WTC11 (cell line): ENCODE measurements around the gene ZNF41. TPM values are rescaled to one million over a fixed set of nuclear protein-coding genes. Genes with fewer than 3 reads are reported as not detected.

Experiments
- ATAC-seq: fragments of 200-7000 bp; cut with Tn5 transposase; 2 replicates; pipeline ENCODE4 v1.10.0; 2021; ENCODE audit warnings: mild to moderate bottlenecking, moderate library complexity
- CTCF ChIA-PET: fragments of 300-600 bp; sonication (Branson Sonifier 250); formaldehyde crosslinking; loops from one replicate; lab custom pipeline; 2021; ENCODE audit warnings: antibody characterized with exemption; lab: Charles Lee
- POLR2A ChIA-PET: fragments of 350-600 bp; sonication (Branson Sonifier 250); formaldehyde crosslinking; loops from one replicate; lab custom pipeline; 2021; ENCODE audit warnings: antibody characterized with exemption; lab: Charles Lee
- DNase-seq: peaks from one replicate; pipeline ENCODE4 v3.0.0; 2021; ENCODE audit warnings: low spot score
- H3K27ac Mint-ChIP-seq: 2 replicates; pipeline ENCODE4 v1.8.0; 2021; ENCODE audit warnings: mixed read lengths
- H3K27me3 Mint-ChIP-seq: 2 replicates; pipeline ENCODE4 v1.8.0; 2021; ENCODE audit warnings: low read depth, mild to moderate bottlenecking, moderate library complexity, mixed read lengths
- H3K36me3 Mint-ChIP-seq: 2 replicates; pipeline ENCODE4 v1.8.0; 2021; ENCODE audit warnings: mixed read lengths
- H3K4me1 Mint-ChIP-seq: 2 replicates; pipeline ENCODE4 v1.8.0; 2022; ENCODE audit warnings: mixed read lengths
- H3K4me3 Mint-ChIP-seq: 2 replicates; pipeline ENCODE4 v1.8.0; 2021; ENCODE audit warnings: mild to moderate bottlenecking, moderate library complexity, mixed read lengths
- H3K9me3 Mint-ChIP-seq: 2 replicates; pipeline ENCODE4 v1.8.0; 2021; ENCODE audit warnings: mixed read lengths
- CBFB ChIP-seq: sonication (generic); formaldehyde crosslinking; IDR thresholded peaks from 2 replicates; pipeline ENCODE4 v1.8.1; 2022; ENCODE audit warnings: mild to moderate bottlenecking, low read depth, missing genetic modification reagents
- ELF4 ChIP-seq: sonication (generic); formaldehyde crosslinking; IDR thresholded peaks from 2 replicates; pipeline ENCODE4 v1.8.1; 2022; ENCODE audit warnings: low read depth, mild to moderate bottlenecking, moderate library complexity, missing genetic modification reagents
- GRHL2 ChIP-seq: fragments of 250-450 bp; sonication (Bioruptor Pico); IDR thresholded peaks from 2 replicates; pipeline ENCODE4 v1.8.0; 2022; ENCODE audit warnings: mild to moderate bottlenecking, moderate library complexity; ENCODE audit not compliant: insufficient replicate concordance, severe bottlenecking
- IRF2 ChIP-seq: sonication (generic); formaldehyde crosslinking; IDR thresholded peaks from 2 replicates; pipeline ENCODE4 v1.8.0; 2022; ENCODE audit warnings: low read depth, missing genetic modification reagents, borderline replicate concordance
- MXD4 ChIP-seq: fragments of 250-450 bp; sonication (Bioruptor Pico); IDR thresholded peaks from 2 replicates; pipeline ENCODE4 v1.8.0; 2021; ENCODE audit warnings: mild to moderate bottlenecking, moderate library complexity, borderline replicate concordance
- RELA ChIP-seq: sonication (generic); formaldehyde crosslinking; IDR thresholded peaks from 2 replicates; pipeline ENCODE4 v1.8.1; 2022; ENCODE audit warnings: missing genetic modification reagents, mild to moderate bottlenecking, borderline replicate concordance
- SMAD3 ChIP-seq: sonication (generic); formaldehyde crosslinking; IDR thresholded peaks from 2 replicates; pipeline ENCODE4 v1.8.0; 2022; ENCODE audit warnings: missing genetic modification reagents, mild to moderate bottlenecking, borderline replicate concordance
- STAT6 ChIP-seq: sonication (generic); formaldehyde crosslinking; conservative IDR thresholded peaks from 2 replicates; pipeline ENCODE4 v1.8.1; 2023; ENCODE audit warnings: mild to moderate bottlenecking, low read depth, missing genetic modification reagents, moderate library complexity
- TEAD1 ChIP-seq: sonication (generic); formaldehyde crosslinking; IDR thresholded peaks from 2 replicates; pipeline ENCODE4 v1.8.0; 2022; ENCODE audit warnings: mild to moderate bottlenecking, missing genetic modification reagents
- TEAD4 ChIP-seq: sonication (generic); formaldehyde crosslinking; IDR thresholded peaks from 2 replicates; pipeline ENCODE4 v1.8.0; 2022; ENCODE audit warnings: mild to moderate bottlenecking, missing genetic modification reagents
- USF1 ChIP-seq: sonication (generic); formaldehyde crosslinking; IDR thresholded peaks from 2 replicates; pipeline ENCODE4 v1.8.0; 2022; ENCODE audit warnings: mild to moderate bottlenecking, missing genetic modification reagents
- ZNF232 ChIP-seq: sonication (generic); formaldehyde crosslinking; IDR thresholded peaks from 2 replicates; pipeline ENCODE4 v1.8.0; 2022; ENCODE audit warnings: mild to moderate bottlenecking, missing genetic modification reagents
- ZNF416 ChIP-seq: fragments of 250-450 bp; sonication (Bioruptor Pico); IDR thresholded peaks from 2 replicates; pipeline ENCODE4 v1.9.0; 2021; ENCODE audit warnings: mild to moderate bottlenecking, inconsistent platforms
- ZNF423 ChIP-seq: fragments of 250-450 bp; sonication (Bioruptor Pico); IDR thresholded peaks from 2 replicates; pipeline ENCODE4 v2.1.2; 2022; ENCODE audit warnings: mild to moderate bottlenecking, moderate library complexity
- ZNF425 ChIP-seq: fragments of 250-450 bp; sonication (Bioruptor Pico); conservative IDR thresholded peaks from 2 replicates; pipeline ENCODE4 v1.9.0; 2021; ENCODE audit warnings: mild to moderate bottlenecking
- ZNF671 ChIP-seq: fragments of 250-450 bp; sonication (Bioruptor Pico); IDR thresholded peaks from 2 replicates; pipeline ENCODE4 v1.8.0; 2021; ENCODE audit warnings: mild to moderate bottlenecking
- total RNA-seq: library from RNA; stranded (reverse); gene quantifications from 3 replicates; pipeline ENCODE4 v1.2.3, GENCODE V29; 2021
- TF ChIP-seq, protein P1 (sequence below): sonication (generic); formaldehyde crosslinking; IDR thresholded peaks from 2 replicates; pipeline ENCODE4 v1.8.1; 2023; ENCODE audit warnings: mild to moderate bottlenecking, missing genetic modification reagents
- TF ChIP-seq, protein P2 (sequence below): sonication (generic); formaldehyde crosslinking; IDR thresholded peaks from 2 replicates; pipeline ENCODE4 v1.8.0; 2022; ENCODE audit warnings: mild to moderate bottlenecking, missing genetic modification reagents
- TF ChIP-seq, protein P3 (sequence below): sonication (generic); formaldehyde crosslinking; IDR thresholded peaks from 2 replicates; pipeline ENCODE4 v1.8.1; 2022; ENCODE audit warnings: missing genetic modification reagents, borderline replicate concordance
- TF ChIP-seq, protein P4 (sequence below): sonication (generic); formaldehyde crosslinking; IDR thresholded peaks from 2 replicates; pipeline ENCODE4 v1.8.0; 2022; ENCODE audit warnings: mild to moderate bottlenecking, missing genetic modification reagents
- TF ChIP-seq, protein P5 (sequence below): sonication (generic); formaldehyde crosslinking; IDR thresholded peaks from 2 replicates; pipeline ENCODE4 v1.8.1; 2022; ENCODE audit warnings: low read depth, missing genetic modification reagents, borderline replicate concordance
- TF ChIP-seq, protein P6 (sequence below): sonication (generic); formaldehyde crosslinking; IDR thresholded peaks from 2 replicates; pipeline ENCODE4 v1.8.0; 2022; ENCODE audit warnings: mild to moderate bottlenecking, missing genetic modification reagents

ZNF41 gene
- total RNA-seq, 1 experiment from 2014 or later: 4.9 TPM

- ATAC-seq (no peak), DNase-seq (no peak)
- Mint-ChIP-seq H3K4me3 (no peak overlapping the region), H3K36me3 (peaks cover 4% of the 10 kb centered on the region), H3K27me3 (no peaks in the 10 kb centered on the region), H3K27ac (no peak overlapping the region), H3K9me3 (no peaks in the 10 kb centered on the region), H3K4me1 (0 out of 2 replicates have a peak, but pooled peaks cover 7% of the 10 kb centered on the region)
- POLR2A ChIA-PET: no interaction called here
- TF ChIP-seq ZNF423 (CRISPR knock-in tag) (no peak), ELF4 (CRISPR knock-in tag) (no peak), SMAD3 (no peak), TEAD4 (CRISPR knock-in tag) (no peak), ZNF232 (CRISPR knock-in tag) (no peak), ZNF671 (CRISPR knock-in tag) (no peak), CBFB (CRISPR knock-in tag) (no peak), ZNF425 (CRISPR knock-in tag) (no peak), IRF2 (CRISPR knock-in tag) (no peak), STAT6 (CRISPR knock-in tag) (no peak)
- TF ChIP-seq, protein P1, sequence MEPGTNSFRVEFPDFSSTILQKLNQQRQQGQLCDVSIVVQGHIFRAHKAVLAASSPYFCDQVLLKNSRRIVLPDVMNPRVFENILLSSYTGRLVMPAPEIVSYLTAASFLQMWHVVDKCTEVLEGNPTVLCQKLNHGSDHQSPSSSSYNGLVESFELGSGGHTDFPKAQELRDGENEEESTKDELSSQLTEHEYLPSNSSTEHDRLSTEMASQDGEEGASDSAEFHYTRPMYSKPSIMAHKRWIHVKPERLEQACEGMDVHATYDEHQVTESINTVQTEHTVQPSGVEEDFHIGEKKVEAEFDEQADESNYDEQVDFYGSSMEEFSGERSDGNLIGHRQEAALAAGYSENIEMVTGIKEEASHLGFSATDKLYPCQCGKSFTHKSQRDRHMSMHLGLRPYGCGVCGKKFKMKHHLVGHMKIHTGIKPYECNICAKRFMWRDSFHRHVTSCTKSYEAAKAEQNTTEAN (CRISPR knock-in tag): no peak
- TF ChIP-seq, protein P2, sequence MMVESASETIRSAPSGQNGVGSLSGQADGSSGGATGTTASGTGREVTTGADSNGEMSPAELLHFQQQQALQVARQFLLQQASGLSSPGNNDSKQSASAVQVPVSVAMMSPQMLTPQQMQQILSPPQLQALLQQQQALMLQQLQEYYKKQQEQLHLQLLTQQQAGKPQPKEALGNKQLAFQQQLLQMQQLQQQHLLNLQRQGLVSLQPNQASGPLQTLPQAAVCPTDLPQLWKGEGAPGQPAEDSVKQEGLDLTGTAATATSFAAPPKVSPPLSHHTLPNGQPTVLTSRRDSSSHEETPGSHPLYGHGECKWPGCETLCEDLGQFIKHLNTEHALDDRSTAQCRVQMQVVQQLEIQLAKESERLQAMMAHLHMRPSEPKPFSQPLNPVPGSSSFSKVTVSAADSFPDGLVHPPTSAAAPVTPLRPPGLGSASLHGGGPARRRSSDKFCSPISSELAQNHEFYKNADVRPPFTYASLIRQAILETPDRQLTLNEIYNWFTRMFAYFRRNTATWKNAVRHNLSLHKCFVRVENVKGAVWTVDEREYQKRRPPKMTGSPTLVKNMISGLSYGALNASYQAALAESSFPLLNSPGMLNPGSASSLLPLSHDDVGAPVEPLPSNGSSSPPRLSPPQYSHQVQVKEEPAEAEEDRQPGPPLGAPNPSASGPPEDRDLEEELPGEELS (CRISPR knock-in tag): no peak
- TF ChIP-seq, protein P3, sequence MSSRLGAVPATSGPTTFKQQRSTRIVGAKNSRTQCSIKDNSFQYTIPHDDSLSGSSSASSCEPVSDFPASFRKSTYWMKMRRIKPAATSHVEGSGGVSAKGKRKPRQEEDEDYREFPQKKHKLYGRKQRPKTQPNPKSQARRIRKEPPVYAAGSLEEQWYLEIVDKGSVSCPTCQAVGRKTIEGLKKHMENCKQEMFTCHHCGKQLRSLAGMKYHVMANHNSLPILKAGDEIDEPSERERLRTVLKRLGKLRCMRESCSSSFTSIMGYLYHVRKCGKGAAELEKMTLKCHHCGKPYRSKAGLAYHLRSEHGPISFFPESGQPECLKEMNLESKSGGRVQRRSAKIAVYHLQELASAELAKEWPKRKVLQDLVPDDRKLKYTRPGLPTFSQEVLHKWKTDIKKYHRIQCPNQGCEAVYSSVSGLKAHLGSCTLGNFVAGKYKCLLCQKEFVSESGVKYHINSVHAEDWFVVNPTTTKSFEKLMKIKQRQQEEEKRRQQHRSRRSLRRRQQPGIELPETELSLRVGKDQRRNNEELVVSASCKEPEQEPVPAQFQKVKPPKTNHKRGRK (CRISPR knock-in tag): no peak
- TF ChIP-seq, protein P4, sequence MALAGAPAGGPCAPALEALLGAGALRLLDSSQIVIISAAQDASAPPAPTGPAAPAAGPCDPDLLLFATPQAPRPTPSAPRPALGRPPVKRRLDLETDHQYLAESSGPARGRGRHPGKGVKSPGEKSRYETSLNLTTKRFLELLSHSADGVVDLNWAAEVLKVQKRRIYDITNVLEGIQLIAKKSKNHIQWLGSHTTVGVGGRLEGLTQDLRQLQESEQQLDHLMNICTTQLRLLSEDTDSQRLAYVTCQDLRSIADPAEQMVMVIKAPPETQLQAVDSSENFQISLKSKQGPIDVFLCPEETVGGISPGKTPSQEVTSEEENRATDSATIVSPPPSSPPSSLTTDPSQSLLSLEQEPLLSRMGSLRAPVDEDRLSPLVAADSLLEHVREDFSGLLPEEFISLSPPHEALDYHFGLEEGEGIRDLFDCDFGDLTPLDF (CRISPR knock-in tag): no peak
- CTCF ChIA-PET: no interaction called here
Measured at GRCh38 chrX:47460561-47460960, 22.5 kb downstream of the ZNF41 start.

DNA sequence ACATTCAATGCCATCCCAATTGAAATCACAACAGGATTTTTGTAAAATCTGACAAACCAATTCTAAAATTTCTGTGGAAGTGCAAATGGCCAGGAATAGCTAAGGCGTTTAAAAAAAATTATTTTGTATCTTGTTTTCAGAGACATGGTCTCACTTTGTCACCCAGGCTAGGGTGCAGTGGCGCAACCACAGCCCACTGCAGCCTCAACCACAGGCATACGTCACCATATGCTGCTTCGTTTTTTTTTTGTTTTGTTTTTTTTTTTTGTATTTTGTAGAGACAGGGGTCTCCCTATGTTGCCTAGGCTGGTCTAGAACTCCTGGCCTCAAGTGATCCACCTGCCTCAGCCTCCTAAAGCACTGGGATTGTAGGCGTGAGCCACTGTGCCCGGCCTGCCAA is 24.5 kb downstream of the ZNF41 start:
- H3K9me3 Mint-ChIP-seq: no peaks in the 10 kb centered on the region
- peaks cover 12% of the 10 kb centered on the region for H3K36me3 Mint-ChIP-seq
- no peak overlapping the region for H3K4me3 Mint-ChIP-seq
- H3K27me3 Mint-ChIP-seq: no peaks in the 10 kb centered on the region
- DNase-seq: no peak
- ChIA-PET POLR2A (no interaction called here), CTCF (no interaction called here)
- 0 out of 2 replicates have a peak, but pooled peaks cover 7% of the 10 kb centered on the region for H3K4me1 Mint-ChIP-seq
- no peak overlapping the region for H3K27ac Mint-ChIP-seq
- ATAC-seq: no peak
- TF ChIP-seq TEAD1 (no peak), USF1 (CRISPR knock-in tag) (no peak), GRHL2 (no peak), ZNF232 (CRISPR knock-in tag) (no peak), RELA (CRISPR knock-in tag) (no peak), ZNF416 (CRISPR knock-in tag) (no peak), MXD4 (CRISPR knock-in tag) (no peak)
- TF ChIP-seq, protein P5, sequence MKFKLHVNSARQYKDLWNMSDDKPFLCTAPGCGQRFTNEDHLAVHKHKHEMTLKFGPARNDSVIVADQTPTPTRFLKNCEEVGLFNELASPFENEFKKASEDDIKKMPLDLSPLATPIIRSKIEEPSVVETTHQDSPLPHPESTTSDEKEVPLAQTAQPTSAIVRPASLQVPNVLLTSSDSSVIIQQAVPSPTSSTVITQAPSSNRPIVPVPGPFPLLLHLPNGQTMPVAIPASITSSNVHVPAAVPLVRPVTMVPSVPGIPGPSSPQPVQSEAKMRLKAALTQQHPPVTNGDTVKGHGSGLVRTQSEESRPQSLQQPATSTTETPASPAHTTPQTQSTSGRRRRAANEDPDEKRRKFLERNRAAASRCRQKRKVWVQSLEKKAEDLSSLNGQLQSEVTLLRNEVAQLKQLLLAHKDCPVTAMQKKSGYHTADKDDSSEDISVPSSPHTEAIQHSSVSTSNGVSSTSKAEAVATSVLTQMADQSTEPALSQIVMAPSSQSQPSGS (CRISPR knock-in tag): no peak
- TF ChIP-seq, protein P6, sequence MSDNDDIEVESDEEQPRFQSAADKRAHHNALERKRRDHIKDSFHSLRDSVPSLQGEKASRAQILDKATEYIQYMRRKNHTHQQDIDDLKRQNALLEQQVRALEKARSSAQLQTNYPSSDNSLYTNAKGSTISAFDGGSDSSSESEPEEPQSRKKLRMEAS: no peak
